H9 (cell line): ENCODE measurements around the gene RASGRP3. TPM values are rescaled to one million over a fixed set of nuclear protein-coding genes. Genes with fewer than 3 reads are reported as not detected.

Source experiments
- DNase-seq: peaks from one replicate; pipeline ENCODE4 v3.0.0-alpha.2; 2017
- H2AFZ ChIP-seq: one replicate; pipeline ENCODE4 v1.6.1; 2013; ENCODE audit warnings: mild to moderate bottlenecking, low read length, control low read depth, moderate library complexity
- H2AK5ac ChIP-seq: 2 replicates; pipeline ENCODE4 v1.6.1; 2013; ENCODE audit warnings: low read length, control low read depth, mixed read lengths; ENCODE audit not compliant: insufficient read length
- H2BK120ac ChIP-seq: one replicate; pipeline ENCODE4 v1.6.1; 2013; ENCODE audit warnings: low read depth, mild to moderate bottlenecking, low read length, control low read depth, inconsistent platforms; ENCODE audit not compliant: poor library complexity, severe bottlenecking
- H2BK12ac ChIP-seq: 2 replicates; pipeline ENCODE4 v1.6.1; 2013; ENCODE audit warnings: low read length, control low read depth, mixed read lengths, low read depth; ENCODE audit not compliant: insufficient read length
- H2BK15ac ChIP-seq: 2 replicates; pipeline ENCODE4 v1.6.1; 2013; ENCODE audit warnings: low read depth, low read length, control low read depth
- H2BK20ac ChIP-seq: one replicate; pipeline ENCODE4 v1.6.1; 2013; ENCODE audit warnings: low read depth, mild to moderate bottlenecking, low read length, control low read depth, inconsistent platforms; ENCODE audit not compliant: poor library complexity, severe bottlenecking
- H2BK5ac ChIP-seq: 2 replicates; pipeline ENCODE4 v1.6.1; 2013; ENCODE audit warnings: low read length, control low read depth, mixed read lengths; ENCODE audit not compliant: insufficient read length
- H3K14ac ChIP-seq: 2 replicates; pipeline ENCODE4 v1.6.1; 2013; ENCODE audit warnings: low read length, control low read depth; ENCODE audit not compliant: insufficient read depth
- H3K18ac ChIP-seq: 2 replicates; pipeline ENCODE4 v1.6.1; 2013; ENCODE audit warnings: low read depth, mild to moderate bottlenecking, mixed read lengths, low read length, control low read depth; ENCODE audit not compliant: insufficient read length
- H3K23ac ChIP-seq: 2 replicates; pipeline ENCODE4 v1.6.1; 2013; ENCODE audit warnings: low read length, control low read depth, mixed read lengths, low read depth; ENCODE audit not compliant: insufficient read length
- H3K23me2 ChIP-seq: 2 replicates; pipeline ENCODE4 v1.6.1; 2013; ENCODE audit warnings: low read depth, mild to moderate bottlenecking, mixed read lengths, low read length, control low read depth; ENCODE audit not compliant: insufficient read length, poor library complexity, severe bottlenecking
- H3K27ac ChIP-seq: 2 replicates; pipeline ENCODE4 v1.5.1; 2013; ENCODE audit warnings: low read length, control low read depth, mixed read lengths, low read depth; ENCODE audit not compliant: insufficient read length
- H3K27me3 ChIP-seq: 2 replicates; pipeline ENCODE4 v1.6.1; 2013; ENCODE audit warnings: low read length, control low read depth, inconsistent platforms; ENCODE audit not compliant: insufficient read depth
- H3K4ac ChIP-seq: 2 replicates; pipeline ENCODE4 v1.6.1; 2013; ENCODE audit warnings: low read depth, mild to moderate bottlenecking, control low read depth, inconsistent platforms, low read length, moderate library complexity
- H3K4me1 ChIP-seq: 2 replicates; pipeline ENCODE4 v1.6.1; 2013; ENCODE audit warnings: low read length, control low read depth, inconsistent platforms; ENCODE audit not compliant: insufficient read depth
- H3K4me2 ChIP-seq: 2 replicates; pipeline ENCODE4 v1.6.1; 2013; ENCODE audit warnings: low read length, control low read depth, mixed read lengths; ENCODE audit not compliant: insufficient read length, insufficient read depth
- H3K56ac ChIP-seq: 2 replicates; pipeline ENCODE4 v1.6.1; 2013; ENCODE audit warnings: low read depth, mild to moderate bottlenecking, mixed read lengths, low read length, control low read depth; ENCODE audit not compliant: insufficient read length
- H3K79me1 ChIP-seq: 2 replicates; pipeline ENCODE4 v1.6.1; 2013; ENCODE audit warnings: low read depth, mild to moderate bottlenecking, moderate library complexity, low read length, control low read depth, inconsistent platforms; ENCODE audit not compliant: insufficient read depth, poor library complexity, severe bottlenecking
- H3K79me2 ChIP-seq: 2 replicates; pipeline ENCODE4 v1.6.1; 2013; ENCODE audit warnings: low read length, control low read depth, inconsistent platforms; ENCODE audit not compliant: insufficient read depth
- H3K9ac ChIP-seq: 2 replicates; pipeline ENCODE4 v1.6.1; 2013; ENCODE audit warnings: low read length, control low read depth, mixed read lengths; ENCODE audit not compliant: insufficient read length; ENCODE audit errors: extremely low read depth
- H3K9me3 ChIP-seq: one replicate; pipeline ENCODE4 v1.6.1; 2013; ENCODE audit warnings: low read depth, low read length, inconsistent platforms; ENCODE audit not compliant: control insufficient read depth
- H3T11ph ChIP-seq: one replicate; pipeline ENCODE4 v1.6.1; 2013; ENCODE audit warnings: mild to moderate bottlenecking, low read length, control low read depth, inconsistent platforms
- H4K20me1 ChIP-seq: one replicate; pipeline ENCODE4 v1.6.1; 2013; ENCODE audit not compliant: control insufficient read depth, insufficient read length, insufficient read depth
- H4K5ac ChIP-seq: 2 replicates; pipeline ENCODE4 v1.6.1; 2013; ENCODE audit warnings: low read depth, mild to moderate bottlenecking, mixed read lengths, low read length, control low read depth; ENCODE audit not compliant: insufficient read length
- H4K8ac ChIP-seq: replicated peaks from 2 replicates; pipeline ENCODE4 v1.6.1; 2013; ENCODE audit warnings: low read length, control low read depth, mixed read lengths, low read depth; ENCODE audit not compliant: insufficient read length
- H4K91ac ChIP-seq: 2 replicates; pipeline ENCODE4 v1.6.1; 2013; ENCODE audit warnings: low read depth, mild to moderate bottlenecking, moderate library complexity, mixed read lengths, low read length, control low read depth; ENCODE audit not compliant: insufficient read length
- H3K27ac Mint-ChIP-seq, 3 experiments: 2 replicates in 2 of 3; 3 replicates in 1 of 3; pipeline ENCODE4 v1.8.0; 2020 to 2021; ENCODE audit warnings: mixed read lengths in 3 of 3, mild to moderate bottlenecking in 1 of 3, moderate library complexity in 1 of 3
- H3K27me3 Mint-ChIP-seq: 2 replicates; pipeline ENCODE4 v1.8.0; 2021; ENCODE audit warnings: low read depth, mild to moderate bottlenecking, moderate library complexity, mixed read lengths
- H3K36me3 Mint-ChIP-seq, 3 experiments: 2 replicates in 2 of 3; 3 replicates in 1 of 3; pipeline ENCODE4 v1.8.0; 2020 to 2021; ENCODE audit warnings: low read depth in 3 of 3, mixed read lengths in 3 of 3; ENCODE audit not compliant: insufficient read depth in 1 of 3
- H3K4me1 Mint-ChIP-seq, 2 experiments: 2 replicates each; pipeline ENCODE4 v1.8.0; 2020; ENCODE audit warnings: mixed read lengths in 2 of 2
- H3K4me3 Mint-ChIP-seq, 2 experiments: 2 replicates in 1 of 2; 3 replicates in 1 of 2; pipeline ENCODE4 v1.8.0; 2020 to 2021; ENCODE audit warnings: mild to moderate bottlenecking in 2 of 2, mixed read lengths in 2 of 2, moderate library complexity in 1 of 2
- H3K9me3 Mint-ChIP-seq, 2 experiments: 2 replicates in 1 of 2; 3 replicates in 1 of 2; pipeline ENCODE4 v1.8.0; 2020; ENCODE audit warnings: mild to moderate bottlenecking in 2 of 2, mixed read lengths in 2 of 2, moderate library complexity in 1 of 2
- WGBS: extraction: QIAGEN DNeasy Blood & Tissue Kit; methylation state at CpG from one replicate; pipeline ENCODE4 v1.1.7; 2013; ENCODE audit warnings: missing lambda C conversion rate, low lambda C conversion rate, mixed read lengths; ENCODE audit not compliant: insufficient read length; ENCODE audit errors: extremely low coverage; 5-methylcytosine and 5-hydroxymethylcytosine counted together
- total RNA-seq: library from RNA; stranded (reverse); gene quantifications from 2 replicates; pipeline ENCODE4 v1.2.1, GENCODE V29; 2021
- TF ChIP-seq, protein P1 (sequence below): fragments of 200-600 bp; sonication (generic); conservative IDR thresholded peaks from 3 replicates; pipeline ENCODE4 v1.8.0; 2021; ENCODE audit warnings: antibody characterized with exemption, mild to moderate bottlenecking

The RASGRP3 gene
- total RNA-seq, 1 experiment from 2014 or later, result not detected

DNA sequence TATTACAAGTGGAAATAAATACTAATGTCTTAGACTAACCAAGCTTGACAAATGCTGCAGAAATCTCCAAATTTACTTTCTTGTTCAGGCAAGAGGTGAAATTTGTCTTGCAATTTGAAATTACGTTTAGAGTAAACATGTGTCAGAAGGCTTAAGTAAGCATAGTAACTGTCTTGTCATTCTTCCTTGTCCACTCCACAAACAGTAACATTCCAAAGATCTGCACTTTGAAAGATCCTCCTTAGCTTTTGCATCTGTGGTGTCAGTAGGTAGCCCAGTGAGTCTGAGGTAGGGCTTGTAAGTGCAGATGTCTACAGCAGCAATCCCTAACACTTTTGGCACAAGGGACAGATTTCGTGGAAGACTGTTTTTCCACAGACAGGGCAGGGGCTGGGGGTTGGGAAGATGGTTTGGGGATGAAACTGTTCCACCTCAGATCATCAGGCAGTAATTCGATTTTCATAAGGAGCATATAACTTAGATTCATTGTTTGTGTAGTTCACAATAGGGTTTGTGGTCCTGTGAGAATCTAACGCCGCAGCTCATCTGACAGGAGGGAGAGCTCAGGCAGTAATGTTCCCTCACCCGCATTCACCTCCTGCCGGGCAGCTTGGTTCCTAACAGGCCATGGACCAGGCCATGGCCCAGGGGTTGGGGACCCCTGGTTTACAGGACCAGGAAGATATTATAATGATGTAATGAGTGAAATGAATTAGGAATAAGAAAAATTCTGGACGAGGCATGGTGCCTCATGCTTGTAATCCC is 18.6 kb downstream of the RASGRP3 start:
- no peak overlapping the region for H3K4me2 ChIP-seq
- Mint-ChIP-seq H3K27me3 (peaks cover 1% of the 10 kb centered on the region; the same call in 1 of the 2 replicates), H3K4me1 (no peaks in the 10 kb centered on the region)

More for the DNA sequence above, 18.6 kb downstream of the RASGRP3 start:
- TF ChIP-seq, protein P1, sequence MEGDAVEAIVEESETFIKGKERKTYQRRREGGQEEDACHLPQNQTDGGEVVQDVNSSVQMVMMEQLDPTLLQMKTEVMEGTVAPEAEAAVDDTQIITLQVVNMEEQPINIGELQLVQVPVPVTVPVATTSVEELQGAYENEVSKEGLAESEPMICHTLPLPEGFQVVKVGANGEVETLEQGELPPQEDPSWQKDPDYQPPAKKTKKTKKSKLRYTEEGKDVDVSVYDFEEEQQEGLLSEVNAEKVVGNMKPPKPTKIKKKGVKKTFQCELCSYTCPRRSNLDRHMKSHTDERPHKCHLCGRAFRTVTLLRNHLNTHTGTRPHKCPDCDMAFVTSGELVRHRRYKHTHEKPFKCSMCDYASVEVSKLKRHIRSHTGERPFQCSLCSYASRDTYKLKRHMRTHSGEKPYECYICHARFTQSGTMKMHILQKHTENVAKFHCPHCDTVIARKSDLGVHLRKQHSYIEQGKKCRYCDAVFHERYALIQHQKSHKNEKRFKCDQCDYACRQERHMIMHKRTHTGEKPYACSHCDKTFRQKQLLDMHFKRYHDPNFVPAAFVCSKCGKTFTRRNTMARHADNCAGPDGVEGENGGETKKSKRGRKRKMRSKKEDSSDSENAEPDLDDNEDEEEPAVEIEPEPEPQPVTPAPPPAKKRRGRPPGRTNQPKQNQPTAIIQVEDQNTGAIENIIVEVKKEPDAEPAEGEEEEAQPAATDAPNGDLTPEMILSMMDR, result no peak
- Mint-ChIP-seq H3K27ac (no peak overlapping the region), H3K9me3 (no peaks in the 10 kb centered on the region), H3K36me3 (no peaks in the 10 kb centered on the region), H3K4me3 (no peak overlapping the region)
- Histone ChIP-seq H3K79me2 (no peaks in the 10 kb centered on the region), H3K79me1 (no peaks in the 10 kb centered on the region), H2AK5ac (no peak overlapping the region), H3K56ac (no peak overlapping the region), H3K9me3 (no peaks in the 10 kb centered on the region), H3K18ac (no peak overlapping the region), H3K14ac (no peak overlapping the region), H3K9ac (no peak overlapping the region), H4K8ac (no peak overlapping the region), H3K4ac (no peak overlapping the region), H3K23ac (no peak overlapping the region), H3T11ph (no peak overlapping the region), H2BK120ac (no peak overlapping the region), H2BK12ac (no peak overlapping the region), H3K27ac (no peak overlapping the region), H2AFZ (no peak overlapping the region), H2BK20ac (no peak overlapping the region), H3K27me3 (no peaks in the 10 kb centered on the region), H2BK5ac (no peak overlapping the region), H3K4me1 (no peaks in the 10 kb centered on the region), H4K20me1 (no peaks in the 10 kb centered on the region), H2BK15ac (no peak overlapping the region), H4K5ac (no peak overlapping the region), H4K91ac (no peak overlapping the region), H3K23me2 (no peaks in the 10 kb centered on the region)
- WGBS, result no CpG with 5 or more reads among the region's 8 CpGs
- no peak for DNase-seq
